ENCODE measurements around the gene CARTPT.
A peak's percentile ranks its signal among the peaks of the same experiment; 100 is the strongest.

Gene CARTPT

DNA sequence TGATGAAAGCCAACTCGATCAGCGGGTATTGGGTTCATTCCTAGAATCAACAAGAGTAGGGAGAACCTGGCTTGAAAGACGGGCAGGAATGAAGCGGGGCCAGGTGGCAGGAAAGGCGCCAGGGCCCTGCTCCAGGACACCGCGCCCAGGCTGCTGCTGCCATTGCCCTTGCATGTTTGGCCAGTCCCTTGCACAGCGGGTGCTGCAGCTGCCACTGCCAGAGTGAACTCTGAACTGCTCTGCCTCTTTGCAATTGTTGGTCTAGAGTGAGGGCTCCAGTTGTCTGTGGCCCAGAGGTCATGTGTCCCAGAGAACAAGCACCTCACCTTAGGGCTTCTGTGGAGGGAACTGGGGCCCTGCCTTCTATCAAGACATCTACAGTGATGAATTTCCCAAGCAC, 24.0 kb upstream of the CARTPT start:
- FAIRE-seq = no peak

DNA sequence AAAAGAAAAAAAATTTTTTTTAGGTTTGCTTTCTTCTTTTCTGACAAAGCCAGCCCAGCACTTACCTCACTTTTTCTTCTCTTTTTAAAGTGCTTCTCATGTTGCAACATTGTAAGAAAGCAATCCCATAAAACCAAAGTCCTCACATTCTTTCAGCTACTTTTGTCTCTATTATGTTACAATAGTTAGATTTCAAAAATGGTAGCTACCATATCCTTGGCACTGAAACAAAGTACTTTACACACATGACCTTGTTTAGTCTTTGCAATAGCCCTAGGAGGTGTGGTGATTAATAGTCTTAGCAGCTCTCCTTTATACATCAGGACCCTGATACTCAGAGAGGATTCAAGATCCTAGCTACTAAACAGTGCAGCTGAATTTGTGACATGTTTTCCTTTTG, 23.5 kb upstream of the CARTPT start:
- FAIRE-seq (no peak), DNase-seq (ENCODE audit: insufficient read length, low spot score) (no peak)
- TF ChIP-seq, protein P1, sequence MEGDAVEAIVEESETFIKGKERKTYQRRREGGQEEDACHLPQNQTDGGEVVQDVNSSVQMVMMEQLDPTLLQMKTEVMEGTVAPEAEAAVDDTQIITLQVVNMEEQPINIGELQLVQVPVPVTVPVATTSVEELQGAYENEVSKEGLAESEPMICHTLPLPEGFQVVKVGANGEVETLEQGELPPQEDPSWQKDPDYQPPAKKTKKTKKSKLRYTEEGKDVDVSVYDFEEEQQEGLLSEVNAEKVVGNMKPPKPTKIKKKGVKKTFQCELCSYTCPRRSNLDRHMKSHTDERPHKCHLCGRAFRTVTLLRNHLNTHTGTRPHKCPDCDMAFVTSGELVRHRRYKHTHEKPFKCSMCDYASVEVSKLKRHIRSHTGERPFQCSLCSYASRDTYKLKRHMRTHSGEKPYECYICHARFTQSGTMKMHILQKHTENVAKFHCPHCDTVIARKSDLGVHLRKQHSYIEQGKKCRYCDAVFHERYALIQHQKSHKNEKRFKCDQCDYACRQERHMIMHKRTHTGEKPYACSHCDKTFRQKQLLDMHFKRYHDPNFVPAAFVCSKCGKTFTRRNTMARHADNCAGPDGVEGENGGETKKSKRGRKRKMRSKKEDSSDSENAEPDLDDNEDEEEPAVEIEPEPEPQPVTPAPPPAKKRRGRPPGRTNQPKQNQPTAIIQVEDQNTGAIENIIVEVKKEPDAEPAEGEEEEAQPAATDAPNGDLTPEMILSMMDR (IDR thresholded peaks at IDR 0.05; ENCODE audit: insufficient read depth, missing control alignments) = no peak

More for the DNA sequence above, 24.0 kb upstream of the CARTPT start:
- no peak for DNase-seq (ENCODE audit: insufficient read length, low spot score)
- TF ChIP-seq, protein P1 (IDR thresholded peaks at IDR 0.05; ENCODE audit: insufficient read depth, missing control alignments) = no peak

DNA sequence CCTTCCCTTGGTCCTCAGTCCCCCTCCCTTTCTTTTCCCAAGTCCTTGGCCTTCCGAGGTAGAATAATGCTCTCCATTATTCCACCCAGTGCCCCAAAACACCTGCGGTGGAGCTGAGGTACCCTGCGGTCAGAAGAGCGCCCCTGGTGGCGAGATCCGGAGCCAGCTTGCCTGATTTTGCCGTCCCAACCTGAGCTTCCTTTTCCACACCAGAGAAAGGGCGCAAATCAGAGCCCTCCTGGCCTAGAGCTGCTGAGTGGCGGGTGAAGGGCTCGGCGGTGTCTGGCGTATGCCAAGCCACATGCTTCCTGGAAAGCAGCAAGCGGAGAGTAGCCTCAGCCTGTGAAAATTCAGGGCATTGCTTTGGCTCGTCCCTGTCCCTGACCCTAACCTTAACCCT, 21.1 kb upstream of the CARTPT start:
- no peak for DNase-seq (ENCODE audit: insufficient read length, low spot score)
- TF ChIP-seq, protein P1 (IDR thresholded peaks at IDR 0.05; ENCODE audit: insufficient read depth, missing control alignments) = peak; percentile 4
- no peak for FAIRE-seq

DNA sequence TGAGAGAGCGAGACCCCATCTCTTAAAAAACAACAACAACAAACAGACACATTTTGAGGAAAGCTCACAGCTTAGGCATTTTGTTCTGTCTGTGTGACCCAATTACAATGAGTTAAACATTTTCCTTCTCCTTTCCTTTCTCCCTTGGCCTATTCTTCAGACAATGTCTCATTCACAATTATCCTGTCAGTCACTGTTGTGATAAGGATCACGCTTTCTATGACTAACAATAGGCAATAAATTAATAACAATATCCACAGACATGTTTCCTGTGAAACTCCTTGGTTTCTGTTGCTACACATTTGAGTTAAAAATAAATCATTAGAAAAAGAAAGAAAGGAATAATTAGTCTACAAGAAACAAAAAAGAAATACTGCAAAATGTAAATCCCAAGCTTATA, 19.8 kb upstream of the CARTPT start:
- DNase-seq (ENCODE audit: insufficient read length, low spot score) (no peak), FAIRE-seq (no peak)
- TF ChIP-seq, protein P1 (IDR thresholded peaks at IDR 0.05; ENCODE audit: insufficient read depth, missing control alignments) = no peak

DNA sequence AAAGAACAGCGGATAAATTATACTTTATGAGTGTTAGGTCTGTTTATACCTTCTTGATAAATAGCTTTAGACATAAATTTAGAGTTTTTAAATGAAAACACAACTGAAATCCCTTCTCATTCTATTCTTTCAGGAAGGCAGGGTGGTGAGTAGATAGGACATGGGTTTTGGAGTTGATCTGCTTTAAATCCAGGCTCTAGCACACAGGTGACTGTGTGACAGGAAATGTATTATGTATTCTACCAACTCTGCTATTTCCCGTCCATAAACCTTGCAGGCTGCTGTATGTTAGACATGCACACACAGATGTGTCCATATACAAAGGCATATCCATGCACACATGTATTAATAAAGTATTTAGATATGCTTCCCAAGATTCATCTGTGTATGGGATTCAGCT, 19.3 kb upstream of the CARTPT start:
- TF ChIP-seq, protein P1 (IDR thresholded peaks at IDR 0.05; ENCODE audit: insufficient read depth, missing control alignments) = no peak
- DNase-seq (ENCODE audit: insufficient read length, low spot score) = no peak
- FAIRE-seq = no peak

DNA sequence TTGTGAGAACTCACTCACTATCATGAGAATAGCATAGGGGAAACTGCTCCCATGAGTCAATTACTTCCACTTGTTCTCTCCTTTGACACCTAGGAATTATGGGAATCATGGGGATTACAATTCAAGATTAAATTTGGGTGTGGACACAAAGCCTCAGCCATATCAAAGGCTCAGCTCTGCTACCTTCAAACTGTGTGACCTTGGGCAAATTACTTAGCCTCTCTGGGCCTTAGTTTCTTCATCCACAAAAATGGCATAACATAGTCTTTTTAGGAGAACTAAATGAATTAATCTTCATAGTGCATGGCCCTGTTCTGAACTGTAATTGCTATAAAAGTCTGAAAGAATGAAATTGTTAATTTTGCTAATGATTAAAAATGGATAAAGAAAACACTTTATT, 18.3 kb upstream of the CARTPT start:
- TF ChIP-seq, protein P1 (IDR thresholded peaks at IDR 0.05; ENCODE audit: insufficient read depth, missing control alignments) = no peak
- DNase-seq (ENCODE audit: insufficient read length, low spot score) (no peak), FAIRE-seq (no peak)

DNA sequence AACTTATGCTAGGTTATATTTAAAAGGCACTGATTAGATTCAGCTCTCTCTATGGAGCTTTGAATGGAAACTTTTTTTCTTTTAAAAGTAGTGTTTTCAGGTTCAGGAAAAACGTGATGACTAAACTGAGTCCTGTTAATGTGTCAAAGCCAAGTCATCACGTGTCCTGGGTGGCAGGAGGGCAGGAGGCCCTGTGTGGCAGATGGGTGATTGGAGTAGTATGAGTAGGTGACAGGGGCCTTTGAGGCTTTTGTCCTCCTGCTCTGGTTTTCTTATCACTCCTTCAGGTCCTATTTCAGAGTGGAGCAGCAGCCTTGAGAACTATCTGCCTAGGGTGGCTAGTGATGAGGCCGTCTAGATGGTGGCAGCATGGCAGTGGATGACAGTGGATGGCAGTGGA, 17.7 kb upstream of the CARTPT start:
- no peak for FAIRE-seq
- no peak for DNase-seq (ENCODE audit: insufficient read length, low spot score)
- TF ChIP-seq, protein P1 (IDR thresholded peaks at IDR 0.05; ENCODE audit: insufficient read depth, missing control alignments) = no peak

All from D721Med (cell line).